ENCODE results near the gene LBH. TPM values are rescaled to one million over a fixed set of nuclear protein-coding genes. Genes with fewer than 3 reads are reported as not detected.

The LBH gene
- polyA plus RNA-seq, 1 donor (not counting 4 experiments of a cell fraction or from before 2014, with no cell fraction given), result 0.83 TPM

DNA sequence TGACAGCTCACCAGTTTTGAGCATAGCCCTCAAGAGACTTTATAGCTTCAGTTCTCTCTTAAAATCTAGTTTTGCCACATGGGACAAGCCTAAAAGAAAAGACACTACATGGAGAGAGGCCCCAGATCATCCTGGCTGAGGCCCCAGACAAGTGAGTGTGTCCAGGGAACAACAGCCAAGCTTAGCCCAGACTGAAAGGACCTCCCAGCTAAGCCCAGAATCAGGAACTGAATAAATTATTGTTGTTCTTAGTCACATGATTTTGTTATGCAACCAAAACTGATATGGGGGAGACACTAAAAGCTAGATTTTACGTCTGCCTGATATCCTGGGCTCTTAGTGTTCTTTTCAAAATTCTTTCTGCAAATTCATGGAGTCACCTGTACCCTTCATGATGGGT is 29.3 kb upstream of the LBH start:
- H3K9me1 ChIP-seq (ENCODE audit: control insufficient read depth, extremely low read depth, insufficient read depth, low read length), result no peaks in the 10 kb centered on the region
- dilution Hi-C loops (cut with MboI; ENCODE audit: extremely low pct_ligation_motif_present, low sequenced_read_pairs), result no loop called here
- H4K20me1 ChIP-seq (ENCODE audit: control insufficient read depth, extremely low read depth, insufficient read depth, low read length), result peaks cover 3% of the 10 kb centered on the region
- no peaks in the 10 kb centered on the region for H3K79me2 ChIP-seq (ENCODE audit: control insufficient read depth, insufficient read depth, low read length)
- H3K9ac ChIP-seq (ENCODE audit: control insufficient read depth, extremely low read depth, insufficient read depth, low read length), result no peak overlapping the region
- H3K4me3 ChIP-seq (ENCODE audit: control insufficient read depth in 2 of 3, extremely low read depth in 1 of 3, insufficient read depth in 2 of 3, low read depth in 1 of 3, low read length in 3 of 3), result no peak overlapping the region
- H2AFZ ChIP-seq (ENCODE audit: control insufficient read depth, low read length), result no peak overlapping the region
- no peaks in the 10 kb centered on the region for H3K9me3 ChIP-seq (ENCODE audit: control insufficient read depth, low read depth, low read length)
- TF ChIP-seq EZH2 (IDR thresholded peaks at IDR 0.05; ENCODE audit: low read length) (no peak), CTCF (optimal IDR thresholded peaks at IDR 0.05 in 1 of 3, IDR thresholded peaks at IDR 0.05 in 1 of 3, conservative IDR thresholded peaks at IDR 0.05 in 1 of 3; ENCODE audit: extremely low read depth in 1 of 3, insufficient read depth in 2 of 3, low read length in 3 of 3) (no peak)
- H3K4me2 ChIP-seq (ENCODE audit: control insufficient read depth, extremely low read depth, insufficient read depth, low read depth, low read length), result no peak overlapping the region
- H3K27ac ChIP-seq (ENCODE audit: control insufficient read depth, insufficient read depth, low read length), result no peak overlapping the region
- H3K36me3 ChIP-seq (ENCODE audit: control insufficient read depth in 2 of 2, extremely low read depth in 1 of 2, insufficient read depth in 2 of 2, low read length in 2 of 2), result no peaks in the 10 kb centered on the region
- H3K27me3 ChIP-seq (ENCODE audit: control insufficient read depth, extremely low read depth, insufficient read depth, low read length), result peaks cover 3% of the 10 kb centered on the region
- DNase-seq (ENCODE audit: low read depth, low spot score) (no peak), FAIRE-seq (no peak)
- no peaks in the 10 kb centered on the region for H3K4me1 ChIP-seq (ENCODE audit: control insufficient read depth, extremely low read depth, insufficient read depth, low read length)

DNA sequence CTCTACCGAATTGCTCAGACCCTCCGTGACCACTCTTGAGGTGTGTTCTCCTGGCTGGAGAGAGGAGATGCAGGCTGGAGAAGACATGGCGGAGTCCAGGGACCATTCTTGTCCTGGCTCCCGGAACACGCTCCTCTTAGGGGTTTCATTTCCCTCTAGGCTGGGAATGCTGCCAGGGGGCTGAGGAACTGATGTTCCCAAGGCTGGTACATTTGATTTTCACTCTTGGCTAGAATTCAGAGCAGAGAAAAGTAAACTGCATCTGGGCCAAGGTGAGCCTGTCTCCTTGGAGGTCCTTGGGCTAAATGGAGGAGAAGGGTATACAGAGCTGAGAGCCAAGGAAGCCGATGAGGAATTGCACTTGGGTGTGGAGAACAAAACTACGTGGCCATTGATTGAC is 28.2 kb upstream of the LBH start:
- dilution Hi-C loops (cut with MboI; ENCODE audit: extremely low pct_ligation_motif_present, low sequenced_read_pairs), result no loop called here
- H3K4me2 ChIP-seq (ENCODE audit: control insufficient read depth, extremely low read depth, insufficient read depth, low read depth, low read length), result no peak overlapping the region
- no peaks in the 10 kb centered on the region for H3K79me2 ChIP-seq (ENCODE audit: control insufficient read depth, insufficient read depth, low read length)
- no peak overlapping the region for H3K9ac ChIP-seq (ENCODE audit: control insufficient read depth, extremely low read depth, insufficient read depth, low read length)
- H3K4me3 ChIP-seq (ENCODE audit: control insufficient read depth in 2 of 3, extremely low read depth in 1 of 3, insufficient read depth in 2 of 3, low read depth in 1 of 3, low read length in 3 of 3), result no peak overlapping the region
- DNase-seq (ENCODE audit: low read depth, low spot score) (no peak), FAIRE-seq (no peak)
- H3K4me1 ChIP-seq (ENCODE audit: control insufficient read depth, extremely low read depth, insufficient read depth, low read length), result no peaks in the 10 kb centered on the region
- H4K20me1 ChIP-seq (ENCODE audit: control insufficient read depth, extremely low read depth, insufficient read depth, low read length), result peaks cover 3% of the 10 kb centered on the region
- H3K27me3 ChIP-seq (ENCODE audit: control insufficient read depth, extremely low read depth, insufficient read depth, low read length), result peaks cover 3% of the 10 kb centered on the region
- no peak overlapping the region for H3K27ac ChIP-seq (ENCODE audit: control insufficient read depth, insufficient read depth, low read length)
- no peak overlapping the region for H2AFZ ChIP-seq (ENCODE audit: control insufficient read depth, low read length)
- H3K36me3 ChIP-seq (ENCODE audit: control insufficient read depth in 2 of 2, extremely low read depth in 1 of 2, insufficient read depth in 2 of 2, low read length in 2 of 2), result no peaks in the 10 kb centered on the region
- no peaks in the 10 kb centered on the region for H3K9me1 ChIP-seq (ENCODE audit: control insufficient read depth, extremely low read depth, insufficient read depth, low read length)
- TF ChIP-seq CTCF (optimal IDR thresholded peaks at IDR 0.05 in 1 of 3, IDR thresholded peaks at IDR 0.05 in 1 of 3, conservative IDR thresholded peaks at IDR 0.05 in 1 of 3; ENCODE audit: extremely low read depth in 1 of 3, insufficient read depth in 2 of 3, low read length in 3 of 3) (no peak), EZH2 (IDR thresholded peaks at IDR 0.05; ENCODE audit: low read length) (no peak)
- no peaks in the 10 kb centered on the region for H3K9me3 ChIP-seq (ENCODE audit: control insufficient read depth, low read depth, low read length)
